Measurements from ENCODE around the gene FRMPD4.

GRCh38 chrX:12401252-12401651 is 263.0 kb downstream of the FRMPD4 start:
- TF ChIP-seq CTCF (IDR thresholded peaks at IDR 0.05) (no peak), ZFX (IDR thresholded peaks at IDR 0.05; ENCODE audit: borderline replicate concordance) (no peak)

All from 22Rv1 (cell line).